GM12892 (cell line): ENCODE data around the gene NPIPB9.
"Not testable (repeated sequence)": the region's sequence is repeated elsewhere in the genome, so short reads cannot be mapped to it uniquely, and the experiment has no call there.

ENCODE experiments used
- POLR2A ChIP-seq: IDR thresholded peaks from 2 replicates; pipeline ENCODE4 v1.6.1; 2011; ENCODE audit warnings: low read depth, low read length, control low read depth
- POLR2AphosphoS5 ChIP-seq: IDR thresholded peaks from 2 replicates; pipeline ENCODE4 v1.6.1; 2011; ENCODE audit warnings: low read depth, low read length, control low read depth

DNA sequence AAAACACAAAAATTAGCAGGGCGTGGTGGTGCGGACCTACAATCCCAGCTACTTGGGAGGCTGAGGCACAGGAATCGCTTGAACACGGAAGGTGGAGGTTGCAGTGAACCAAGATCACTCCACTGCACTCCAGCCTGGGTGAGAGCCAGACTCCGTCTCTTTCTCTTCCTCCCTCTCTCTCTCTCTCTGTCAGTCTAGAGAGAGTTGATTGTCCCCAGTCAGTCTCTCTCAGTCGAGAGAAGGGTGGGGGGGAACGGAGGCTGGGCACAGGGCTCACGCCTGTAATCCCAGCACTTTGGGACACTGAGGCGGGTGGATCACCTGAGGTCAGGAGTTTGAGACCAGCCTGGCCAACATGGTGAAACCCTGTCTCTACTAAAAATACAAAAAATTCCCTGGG, 10.3 kb upstream of the NPIPB9 start:
- not testable (repeated sequence) for TF ChIP-seq POLR2AphosphoS5, POLR2A
